NCI-H460 (cell line): ENCODE measurements around the gene TBC1D22A. TPM values are rescaled to one million over a fixed set of nuclear protein-coding genes. Genes with fewer than 3 reads are reported as not detected.
"Not testable (repeated sequence)": the region's sequence is repeated elsewhere in the genome, so short reads cannot be mapped to it uniquely, and the experiment has no call there.

ENCODE experiments used
- DNase-seq: peaks from one replicate; pipeline ENCODE4 v3.0.0-alpha.2; 2016; ENCODE audit warnings: low read depth; ENCODE audit errors: extremely low read depth
- total RNA-seq: library from RNA; depleted of rRNA; stranded (reverse); fragments of >200 nt; shearing (Covaris generic); gene quantifications from 2 replicates; pipeline ENCODE4 v1.2.3, GENCODE V29; 2014

Gene TBC1D22A
- total RNA-seq, 1 experiment from 2014 or later, result 8.7 TPM

- no peak for DNase-seq
Measured at GRCh38 chr22:47049078-47049624, 286.7 kb downstream of the TBC1D22A start.

- DNase-seq, result not testable (repeated sequence)
Measured at GRCh38 chr22:47049736-47050400, 287.4 kb downstream of the TBC1D22A start.

GRCh38 chr22:47050401-47051051, 288.1 kb downstream of the TBC1D22A start:
- DNase-seq, result no peak

GRCh38 chr22:47051441-47052071, 289.1 kb downstream of the TBC1D22A start:
- no peak for DNase-seq

- DNase-seq, result no peak
Measured at GRCh38 chr22:47052236-47053012, 290.0 kb downstream of the TBC1D22A start.

- no peak for DNase-seq
Measured at GRCh38 chr22:47053013-47053725, 290.7 kb downstream of the TBC1D22A start.

- DNase-seq, result no peak
Measured at GRCh38 chr22:47053726-47054141, 291.3 kb downstream of the TBC1D22A start.

GRCh38 chr22:47054231-47055072, 292.0 kb downstream of the TBC1D22A start:
- DNase-seq, result no peak

GRCh38 chr22:47055073-47055355, 292.6 kb downstream of the TBC1D22A start:
- no peak for DNase-seq

GRCh38 chr22:47055461-47055860, 293.0 kb downstream of the TBC1D22A start:
- DNase-seq, result no peak

GRCh38 chr22:47055921-47056320, 293.5 kb downstream of the TBC1D22A start:
- DNase-seq, result no peak

GRCh38 chr22:47056361-47056760, 293.9 kb downstream of the TBC1D22A start:
- DNase-seq, result no peak

GRCh38 chr22:47056776-47057470, 294.5 kb downstream of the TBC1D22A start:
- no peak for DNase-seq

GRCh38 chr22:47057916-47058585, 295.6 kb downstream of the TBC1D22A start:
- DNase-seq, result no peak

GRCh38 chr22:47059076-47059475, 296.6 kb downstream of the TBC1D22A start:
- DNase-seq, result no peak

GRCh38 chr22:47059701-47060161, 297.3 kb downstream of the TBC1D22A start:
- no peak for DNase-seq

GRCh38 chr22:47060718-47061117, 298.3 kb downstream of the TBC1D22A start:
- DNase-seq, result no peak

GRCh38 chr22:47061226-47061625, 298.8 kb downstream of the TBC1D22A start:
- DNase-seq, result no peak
